ENCODE data around the gene SARDH. TPM values are rescaled to one million over a fixed set of nuclear protein-coding genes. Genes with fewer than 3 reads are reported as not detected.

SARDH gene
- total and polyA plus RNA-seq, 11 donors: 0.19 to 1.7 (median 0.69) TPM

DNA sequence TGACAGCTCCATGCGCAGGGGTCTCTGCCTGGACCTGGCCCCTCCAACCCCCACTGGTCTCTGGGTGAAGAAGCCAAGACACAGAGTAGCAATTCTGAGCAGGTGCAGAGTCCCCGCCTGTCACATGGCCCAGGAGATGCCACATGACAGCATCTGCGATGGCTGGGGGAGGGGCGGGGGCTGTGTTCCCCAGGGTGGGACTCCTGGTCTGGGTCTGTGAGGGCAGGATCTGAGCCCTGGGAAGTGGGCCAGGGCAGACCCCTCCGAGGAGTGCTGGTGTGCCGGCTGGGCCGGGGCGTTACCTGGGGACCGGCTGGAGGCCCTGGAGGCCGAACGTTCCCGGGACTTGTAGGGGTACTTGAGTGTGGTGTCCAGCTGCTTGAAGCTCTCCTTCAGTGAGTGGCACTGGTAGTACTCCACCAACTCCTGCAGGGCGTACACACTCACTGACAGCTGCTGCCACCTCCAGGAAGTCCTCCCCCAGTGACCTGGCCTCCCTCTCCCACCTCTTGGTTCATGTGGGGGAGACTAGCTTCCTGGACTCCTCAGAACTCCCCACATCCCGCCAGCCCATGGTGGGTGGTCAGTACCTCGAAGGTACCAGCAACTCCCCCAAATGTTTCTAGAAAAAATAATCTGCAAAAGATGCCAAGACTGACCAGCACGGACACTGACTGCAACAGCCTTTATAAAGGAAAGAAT is 32.1 kb upstream of the SARDH start:
- whole genome bisulfite sequencing, 4 donors: 89 to 93% (median 92%) methylated on average over 7 to 16 of the region's 16 CpGs
- ATAC-seq (no peak), DNase-seq (peak in 3 of 5 donors; percentile 15 to 48 (median 27))
- Histone ChIP-seq H3K4me3 (no peak overlapping the region), H3K27me3 (no peaks in the 10 kb centered on the region), H3K36me3 (peaks cover 0 to 76% (median 22%) of the 10 kb centered on the region in 9 donors), H3K9me3 (peaks cover 0 to 31% (median 10%) of the 10 kb centered on the region in 12 donors), H3K4me1 (peaks cover 0 to 6% (median 0%) of the 10 kb centered on the region in 12 donors), H3K27ac (no peak overlapping the region)
- TF ChIP-seq CTCF (IDR thresholded peaks at IDR 0.05) (no peak), POLR2A (IDR thresholded peaks at IDR 0.05) (no peak)
- intact Hi-C loops (cut with DNase I): no loop called here

GRCh38 chr9:133769511-133770075 is 31.4 kb upstream of the SARDH start:
- DNase-seq: peak in 2 of 5 donors; percentile 17 to 43
- peak in 2 of 4 donors; percentile 11 to 38 for ATAC-seq

GRCh38 chr9:133768859-133769510 is 30.8 kb upstream of the SARDH start:
- intact Hi-C loops (cut with DNase I): no loop called here
- peak in 2 of 4 donors; percentile 21 to 28 for ATAC-seq
- H3K9me3 ChIP-seq: peaks cover 0 to 32% (median 10%) of the 10 kb centered on the region in 12 donors
- 91 to 99% (median 91%) methylated on average over 14 to 15 of the region's 15 CpGs for WGBS, 4 donors
- no peaks in the 10 kb centered on the region for H3K27me3 ChIP-seq
- peaks cover 0 to under 1% (median 0%) of the 10 kb centered on the region in 12 donors for H3K4me1 ChIP-seq
- peaks cover 0 to 66% (median 18%) of the 10 kb centered on the region in 9 donors for H3K36me3 ChIP-seq
- no peak overlapping the region for H3K27ac ChIP-seq
- TF ChIP-seq POLR2A (IDR thresholded peaks at IDR 0.05): no peak
- no peak for TF ChIP-seq CTCF (IDR thresholded peaks at IDR 0.05)
- H3K4me3 ChIP-seq: no peak overlapping the region
- peak in 2 of 5 donors; percentile 6 to 48 for DNase-seq

More at GRCh38 chr9:133769511-133770075, 31.4 kb upstream of the SARDH start:
- 89 to 98% (median 95%) methylated on average over 12 to 17 of the region's 17 CpGs for WGBS, 4 donors
- Histone ChIP-seq H3K9me3 (peaks cover 0 to 36% (median 10%) of the 10 kb centered on the region in 12 donors), H3K36me3 (peaks cover 0 to 71% (median 18%) of the 10 kb centered on the region in 9 donors), H3K4me1 (peaks cover 0 to 6% (median 0%) of the 10 kb centered on the region in 12 donors), H3K4me3 (no peak overlapping the region), H3K27ac (no peak overlapping the region), H3K27me3 (no peaks in the 10 kb centered on the region)
- intact Hi-C loops (cut with DNase I): no loop called here
- TF ChIP-seq POLR2A (IDR thresholded peaks at IDR 0.05): no peak

GRCh38 chr9:133768371-133768858 is 30.3 kb upstream of the SARDH start:
- H3K4me1 ChIP-seq: no peaks in the 10 kb centered on the region
- DNase-seq: peak in 1 of 5 donors; percentile 20
- peaks cover 0 to 66% (median 16%) of the 10 kb centered on the region in 9 donors for H3K36me3 ChIP-seq
- ATAC-seq: no peak
- no peaks in the 10 kb centered on the region for H3K27me3 ChIP-seq
- no peak overlapping the region for H3K27ac ChIP-seq
- intact Hi-C loops (cut with DNase I): no loop called here
- peaks cover 0 to 29% (median 10%) of the 10 kb centered on the region in 12 donors for H3K9me3 ChIP-seq
- 95 to 99% (median 96%) methylated on average over 17 of the region's 17 CpGs for WGBS, 4 donors
- TF ChIP-seq CTCF (IDR thresholded peaks at IDR 0.05): no peak
- TF ChIP-seq POLR2A (IDR thresholded peaks at IDR 0.05): no peak
- no peak overlapping the region for H3K4me3 ChIP-seq

Data from heart left ventricle (tissue), 16 donors.